AG08396 (cell line): ENCODE data around the gene TMEM14A.
"Not testable (repeated sequence)": the region's sequence is repeated elsewhere in the genome, so short reads cannot be mapped to it uniquely, and the experiment has no call there.

Experiments used
- DNase-seq: peaks from one replicate; pipeline ENCODE4 v3.0.0; 2012; ENCODE audit warnings: low spot score, mixed read lengths

TMEM14A gene

GRCh38 chr6:52657870-52658269, 13.0 kb upstream of the TMEM14A start:
- no peak for DNase-seq

GRCh38 chr6:52661551-52661950, 9.4 kb upstream of the TMEM14A start:
- DNase-seq, result no peak

DNA sequence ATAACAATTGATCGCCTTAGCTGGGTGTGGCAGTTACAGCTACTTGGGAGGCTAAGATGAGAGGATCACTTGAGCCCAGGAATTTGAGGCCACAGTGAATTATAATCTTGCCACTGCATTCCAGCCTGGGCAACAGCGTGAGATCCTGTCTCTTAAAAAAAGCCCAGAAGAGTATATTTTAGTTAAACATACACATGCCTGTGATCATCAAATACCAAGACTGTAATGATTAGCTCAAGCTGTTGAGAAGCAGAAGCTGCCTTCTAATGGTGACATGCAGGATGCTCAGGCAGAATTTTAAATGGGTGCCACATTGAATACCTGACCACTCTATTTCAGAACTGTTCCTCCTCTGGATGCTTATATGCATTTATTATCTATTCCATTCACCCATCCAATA, 8.9 kb upstream of the TMEM14A start:
- DNase-seq, result no peak

- peak; percentile 73 for DNase-seq
Observed at GRCh38 chr6:52663120-52663935, 7.6 kb upstream of the TMEM14A start.

DNA sequence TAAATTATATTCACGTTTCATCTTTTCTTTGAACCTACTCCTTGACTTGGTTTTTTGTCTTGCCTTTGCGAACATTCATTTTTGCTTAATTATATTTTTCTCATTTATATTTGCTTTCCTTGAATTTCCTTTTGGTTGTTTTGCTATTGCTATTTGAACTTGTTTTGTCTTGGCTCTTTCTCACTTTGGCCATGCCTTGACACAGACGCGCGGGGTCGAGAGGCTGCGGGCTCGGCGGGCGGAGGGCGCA, 7.1 kb upstream of the TMEM14A start:
- DNase-seq, result no peak

GRCh38 chr6:52664186-52664990, 6.5 kb upstream of the TMEM14A start:
- peak; percentile 97 for DNase-seq

GRCh38 chr6:52664991-52665686, 5.8 kb upstream of the TMEM14A start:
- DNase-seq, result peak; percentile 41

GRCh38 chr6:52666071-52666470, 4.8 kb upstream of the TMEM14A start:
- no peak for DNase-seq

DNA sequence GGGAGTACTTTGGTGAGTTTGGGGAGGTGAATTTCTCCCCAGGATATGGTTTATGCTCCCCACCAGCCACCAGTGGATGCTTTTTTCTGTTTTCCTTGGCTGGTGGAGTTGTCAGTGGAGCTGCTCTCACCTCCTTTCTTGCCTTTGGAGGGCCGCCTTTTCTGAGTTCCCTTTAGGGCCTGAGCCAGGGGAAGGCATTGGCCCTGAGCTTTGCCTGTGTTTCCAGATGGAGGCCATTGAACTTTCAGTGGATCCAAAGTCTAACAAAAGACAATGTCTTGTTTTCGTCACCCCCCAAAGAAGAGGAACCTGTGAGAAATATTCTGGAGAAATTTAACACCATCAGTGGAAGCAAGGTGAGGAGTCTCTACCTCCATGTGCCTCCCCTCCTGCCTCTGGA, 4.4 kb upstream of the TMEM14A start:
- DNase-seq, result no peak

GRCh38 chr6:52667572-52667971, 3.3 kb upstream of the TMEM14A start:
- DNase-seq, result no peak

DNA sequence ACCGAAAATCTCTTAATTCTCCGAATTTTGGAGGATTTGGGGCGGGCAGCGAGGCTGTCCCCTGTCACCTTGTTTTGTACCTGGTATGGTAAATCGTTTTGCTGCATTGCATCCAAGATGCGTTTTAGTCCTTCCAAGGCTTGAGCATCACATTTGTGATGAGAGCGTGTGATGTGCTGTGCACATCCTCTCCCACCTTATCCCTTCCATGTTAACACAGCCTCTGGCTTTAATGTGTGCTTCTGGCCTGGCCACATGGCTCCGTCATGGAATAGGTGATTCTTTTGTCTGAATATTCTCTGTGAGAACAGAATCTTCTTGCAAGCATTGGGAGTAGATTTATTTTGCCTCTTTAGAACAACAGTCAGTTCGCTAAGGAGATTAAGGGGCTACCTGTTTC, 763 bp downstream of the TMEM14A start:
- no peak for DNase-seq

DNA sequence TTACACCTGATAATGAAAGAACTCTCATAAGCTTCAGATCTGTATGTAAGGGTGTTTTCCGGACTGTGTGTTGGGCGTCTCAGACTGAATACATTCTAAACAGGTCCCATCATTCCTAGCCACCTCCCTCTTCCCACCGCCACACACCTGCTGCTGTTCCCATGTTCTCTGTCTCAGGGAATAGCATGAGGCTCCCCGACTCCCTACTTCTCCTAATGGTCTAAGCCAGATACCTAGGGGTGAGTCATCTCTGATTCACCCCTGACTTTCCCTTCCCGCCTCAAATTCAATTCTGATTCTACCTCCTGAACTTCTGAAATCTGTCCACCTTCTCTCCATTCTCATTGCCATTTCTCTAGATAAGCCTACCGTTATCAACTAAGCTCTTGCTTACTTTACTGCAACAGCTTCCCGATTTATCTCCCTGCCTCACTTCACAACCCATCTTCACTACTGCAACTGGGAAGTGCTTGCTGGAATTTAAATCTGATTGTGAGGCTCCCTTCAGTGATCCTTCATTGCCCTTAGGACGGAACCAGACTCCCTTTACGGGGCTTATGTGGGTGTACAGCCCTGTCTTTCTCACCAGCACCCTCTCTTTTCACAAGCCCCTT, 1.6 kb downstream of the TMEM14A start:
- DNase-seq, result no peak

DNA sequence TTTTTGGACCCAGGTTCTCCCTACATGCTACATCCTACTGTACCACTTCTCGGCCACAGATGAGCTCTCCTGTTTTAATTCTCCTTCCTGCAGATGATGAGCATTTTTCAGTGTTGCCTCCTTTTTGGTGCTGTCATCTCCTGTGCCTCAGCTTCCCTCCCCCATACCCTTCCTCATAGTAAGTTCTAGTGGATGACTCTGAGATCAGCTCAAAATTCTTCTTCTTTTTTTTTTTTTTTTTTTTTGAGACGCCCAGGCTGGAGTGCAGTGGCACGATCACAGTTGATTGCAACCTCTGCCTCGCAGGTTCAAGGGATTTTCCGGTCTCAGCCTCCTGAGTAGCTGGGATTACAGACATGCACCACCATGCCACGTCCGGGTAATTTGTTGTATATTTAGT, 3.8 kb downstream of the TMEM14A start:
- DNase-seq, result no peak

- DNase-seq, result no peak
Observed at GRCh38 chr6:52675372-52675771, 4.5 kb downstream of the TMEM14A start.

DNA sequence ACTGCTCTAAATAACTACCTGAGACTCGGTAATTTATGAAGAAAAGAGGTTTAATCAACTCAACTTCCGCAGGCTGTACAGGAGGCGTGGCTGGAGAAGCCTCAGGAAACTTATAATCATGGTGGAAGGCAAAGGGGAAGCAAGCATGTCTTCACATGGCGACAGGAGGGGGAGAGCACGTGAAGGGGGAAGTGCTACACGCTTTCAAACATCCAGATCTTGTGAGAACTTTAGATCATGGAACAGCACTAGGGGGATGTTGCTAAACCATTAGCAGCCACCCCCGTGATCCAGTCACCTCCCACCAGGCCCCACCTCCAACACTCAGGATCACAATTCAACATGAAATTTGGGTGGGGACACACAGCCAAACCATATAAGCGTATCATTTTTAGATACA, 5.7 kb downstream of the TMEM14A start:
- not testable (repeated sequence) for DNase-seq

GRCh38 chr6:52681416-52681815, 10.5 kb downstream of the TMEM14A start:
- no peak for DNase-seq

DNA sequence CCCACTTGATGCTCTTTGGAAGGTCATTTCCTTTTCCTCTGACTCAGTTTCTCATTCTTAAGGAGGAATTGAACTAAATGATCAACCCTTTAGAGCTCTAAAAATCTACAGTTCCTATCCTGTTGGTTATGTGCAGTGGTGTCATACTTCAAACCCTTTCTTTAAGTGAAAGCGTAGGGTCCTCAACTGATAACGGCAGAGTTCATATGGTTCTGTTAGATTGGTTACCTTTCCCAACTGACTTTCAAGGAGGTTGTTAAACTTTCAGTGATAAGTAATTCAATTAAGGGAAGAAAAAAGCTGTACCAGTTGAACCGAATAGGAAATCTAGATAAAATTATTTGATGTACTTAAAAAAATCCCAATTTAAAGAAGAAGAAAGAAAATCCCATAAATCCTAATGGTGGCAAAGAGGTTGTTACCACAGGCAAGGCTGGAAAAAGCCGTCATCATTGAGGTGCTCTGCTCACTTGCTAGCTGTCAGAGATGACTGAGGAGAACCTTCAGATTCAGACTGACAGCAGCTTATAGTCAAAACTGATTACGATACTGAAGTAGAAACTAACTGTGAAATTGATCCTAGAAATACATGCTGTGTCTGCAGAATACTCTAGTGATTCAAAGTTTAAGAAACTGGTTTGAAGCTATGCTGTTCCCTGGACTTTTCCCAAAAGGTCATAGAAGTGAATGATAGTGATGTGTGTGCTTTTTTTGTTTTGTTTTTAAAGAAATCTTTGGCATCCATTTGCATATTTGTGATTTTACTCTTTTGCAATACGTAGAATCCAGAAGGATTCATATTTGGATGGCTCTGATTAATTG, 16.2 kb downstream of the TMEM14A start:
- DNase-seq, result no peak

GRCh38 chr6:52689857-52690256, 18.9 kb downstream of the TMEM14A start:
- no peak for DNase-seq

DNA sequence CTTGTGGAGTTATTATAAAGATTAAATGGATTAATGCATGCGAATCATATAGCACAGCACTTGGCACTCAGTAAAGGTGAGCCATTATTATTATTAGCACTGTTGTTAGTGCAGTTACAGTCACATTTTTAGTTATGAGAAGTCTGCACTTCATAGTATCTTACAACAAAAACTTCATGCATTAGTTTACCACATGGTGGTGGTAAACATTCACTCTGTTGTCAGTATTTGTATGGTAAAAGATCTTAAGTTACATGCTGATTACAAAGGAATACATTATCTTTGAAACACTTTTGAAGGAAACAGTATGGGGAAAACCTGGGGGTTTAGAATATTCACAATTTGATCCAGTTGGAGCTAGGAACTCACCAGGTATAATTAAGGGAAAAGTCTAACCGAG, 20.8 kb downstream of the TMEM14A start:
- no peak for DNase-seq

GRCh38 chr6:52693773-52694172, 22.9 kb downstream of the TMEM14A start:
- DNase-seq, result no peak

DNA sequence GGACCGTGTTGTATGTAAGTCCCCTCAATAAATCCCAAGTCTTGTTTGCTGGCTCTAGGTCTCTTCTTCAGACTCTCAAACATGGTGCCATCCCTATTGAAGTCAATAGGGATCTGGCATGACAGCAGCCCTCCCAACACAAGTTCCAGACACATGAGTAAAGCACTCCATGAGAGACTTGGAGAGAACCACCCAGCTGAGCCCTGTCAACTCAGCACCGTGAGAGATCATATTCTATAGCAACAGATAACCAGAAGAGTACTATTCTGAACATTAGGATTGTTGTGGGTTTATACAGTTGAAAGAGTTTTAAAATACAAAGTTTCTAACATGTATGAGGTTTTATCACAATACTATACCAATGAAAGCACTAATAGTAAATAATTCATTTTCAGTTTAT, 23.5 kb downstream of the TMEM14A start:
- no peak for DNase-seq

DNA sequence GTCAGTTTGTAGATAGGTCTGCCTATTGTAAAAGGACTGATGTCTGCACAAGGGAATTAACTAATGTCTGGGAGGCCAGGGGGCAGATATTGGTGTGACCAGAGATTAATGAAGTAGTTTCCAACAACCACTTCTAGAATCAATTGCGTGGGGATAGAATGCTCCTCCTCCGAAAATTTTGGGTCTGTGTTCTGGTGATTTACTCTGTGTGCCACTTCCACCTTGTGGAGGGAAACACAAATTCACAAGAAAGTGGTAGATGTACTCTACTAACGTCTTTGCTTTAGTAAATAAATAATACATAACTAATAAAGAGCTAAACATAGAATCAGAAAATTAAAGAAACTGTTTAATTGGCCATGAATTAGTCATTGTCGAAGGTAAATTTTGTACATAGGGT, 25.5 kb downstream of the TMEM14A start:
- no peak for DNase-seq
